Body of pancreas (tissue), 4 donors: ENCODE data around the gene ASXL1. TPM values are rescaled to one million over a fixed set of nuclear protein-coding genes. Genes with fewer than 3 reads are reported as not detected.

Source experiments
- ATAC-seq: fragments of 150-250 bp; one replicate; pipeline ENCODE4 v1.9.1; 2016
- DNase-seq, 4 donors: peaks; one replicate each; pipeline ENCODE4 v3.0.0-alpha.2; 2019
- H3K27ac ChIP-seq, 4 donors: fragments of 200-600 bp; sonication (generic); 1 replicate in 3 of 4; 2 replicates in 1 of 4; pipeline versions ENCODE4 v1.5.1 to v1.6.1; 2016 to 2019; ENCODE audit warnings: mild to moderate bottlenecking in 1 of 4, mixed read lengths in 1 of 4, moderate library complexity in 1 of 4
- H3K27me3 ChIP-seq, 2 donors: fragments of 200-600 bp; sonication (generic); one replicate each; pipeline ENCODE4 v1.6.0; 2016; ENCODE audit warnings: mild to moderate bottlenecking in 1 of 2
- H3K36me3 ChIP-seq, 2 donors: fragments of 200-600 bp; sonication (generic); replicated peaks in 1 of 2; 2 replicates each; pipeline ENCODE4 v1.5.1; 2016; ENCODE audit warnings: low read depth in 2 of 2; ENCODE audit not compliant: insufficient read depth in 1 of 2
- H3K4me1 ChIP-seq: fragments of 200-600 bp; sonication (generic); one replicate; pipeline ENCODE4 v1.6.0; 2016
- H3K4me3 ChIP-seq, 2 donors: fragments of 200-600 bp; sonication (generic); 1 replicate in 1 of 2; 2 replicates in 1 of 2; pipeline ENCODE4 v1.5.1; 2016 to 2019
- H3K9me3 ChIP-seq, 3 donors: fragments of 200-600 bp; sonication (generic); 1 replicate in 2 of 3; 2 replicates in 1 of 3; pipeline ENCODE4 v1.5.1; 2016
- POLR2A ChIP-seq, 3 donors: fragments of 450-650 bp; IDR thresholded peaks; one replicate each; pipeline ENCODE4 v1.6.1; 2016; ENCODE audit warnings: antibody characterized with exemption in 3 of 3, mild to moderate bottlenecking in 2 of 3
- WGBS, 2 donors: methylation state at CpG; one replicate each; pipeline ENCODE4 v1.1.5; 2017; 5-methylcytosine and 5-hydroxymethylcytosine counted together
- intact Hi-C: fragments of 100-400 bp; cut with DNase I; formaldehyde crosslinking; loops from one replicate; pipeline ENCODE4 v1.15.1; 2023
- total RNA-seq, 2 donors: library from RNA; depleted of rRNA; stranded (reverse); fragments of >200 nt; gene quantifications; one replicate each; pipeline ENCODE4 v1.1.0, GENCODE V29; 2016
- TF ChIP-seq, protein P1 (sequence below), 7 experiments: fragments of 450-650 bp in 4 of 7; fragments of 200-600 bp in 3 of 7; sonication (generic) in 3 of 7; IDR thresholded peaks; one replicate each; pipeline ENCODE4 v1.5.1; 2016 to 2019; ENCODE audit warnings: antibody characterized with exemption in 7 of 7

ASXL1 gene
- total RNA-seq, 2 donors from 2014 or later: 57.9 to 102 TPM

DNA sequence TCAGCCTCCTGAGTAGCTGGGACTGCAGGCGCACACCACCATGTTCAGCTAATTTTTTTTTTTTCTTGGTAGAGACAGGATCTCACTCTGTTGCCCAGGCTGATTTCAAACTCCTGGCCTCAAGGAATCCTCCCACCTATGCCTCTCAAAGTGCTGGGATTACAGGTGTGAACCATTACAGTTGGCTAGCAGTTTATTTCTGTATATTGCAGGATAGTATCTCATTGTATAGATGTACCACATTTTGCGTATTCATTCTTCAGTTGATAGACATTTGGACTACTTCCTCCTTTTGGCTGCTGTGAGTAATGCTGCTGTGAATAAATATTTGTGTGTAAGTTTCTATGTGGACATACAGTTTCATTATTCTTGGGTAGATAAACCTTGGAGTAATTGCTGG, 32.9 kb downstream of the ASXL1 start:
- Histone ChIP-seq H3K9me3 (no peaks in the 10 kb centered on the region), H3K4me3 (no peak overlapping the region), H3K4me1 (peaks cover 11% of the 10 kb centered on the region), H3K27ac (peak overlapping the region in 1 of 4 donors; percentile 24), H3K27me3 (no peaks in the 10 kb centered on the region), H3K36me3 (no peaks in the 10 kb centered on the region)
- TF ChIP-seq POLR2A (IDR thresholded peaks at IDR 0.05): no peak
- TF ChIP-seq, protein P1, sequence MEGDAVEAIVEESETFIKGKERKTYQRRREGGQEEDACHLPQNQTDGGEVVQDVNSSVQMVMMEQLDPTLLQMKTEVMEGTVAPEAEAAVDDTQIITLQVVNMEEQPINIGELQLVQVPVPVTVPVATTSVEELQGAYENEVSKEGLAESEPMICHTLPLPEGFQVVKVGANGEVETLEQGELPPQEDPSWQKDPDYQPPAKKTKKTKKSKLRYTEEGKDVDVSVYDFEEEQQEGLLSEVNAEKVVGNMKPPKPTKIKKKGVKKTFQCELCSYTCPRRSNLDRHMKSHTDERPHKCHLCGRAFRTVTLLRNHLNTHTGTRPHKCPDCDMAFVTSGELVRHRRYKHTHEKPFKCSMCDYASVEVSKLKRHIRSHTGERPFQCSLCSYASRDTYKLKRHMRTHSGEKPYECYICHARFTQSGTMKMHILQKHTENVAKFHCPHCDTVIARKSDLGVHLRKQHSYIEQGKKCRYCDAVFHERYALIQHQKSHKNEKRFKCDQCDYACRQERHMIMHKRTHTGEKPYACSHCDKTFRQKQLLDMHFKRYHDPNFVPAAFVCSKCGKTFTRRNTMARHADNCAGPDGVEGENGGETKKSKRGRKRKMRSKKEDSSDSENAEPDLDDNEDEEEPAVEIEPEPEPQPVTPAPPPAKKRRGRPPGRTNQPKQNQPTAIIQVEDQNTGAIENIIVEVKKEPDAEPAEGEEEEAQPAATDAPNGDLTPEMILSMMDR (IDR thresholded peaks at IDR 0.05): peak in 1 of 7 experiments; percentile 6
- ATAC-seq: peak; percentile 56
- DNase-seq: no peak
- intact Hi-C loops: no loop called here
- 75 to 85% methylated on average over 2 of the region's 2 CpGs for WGBS, 2 donors

DNA sequence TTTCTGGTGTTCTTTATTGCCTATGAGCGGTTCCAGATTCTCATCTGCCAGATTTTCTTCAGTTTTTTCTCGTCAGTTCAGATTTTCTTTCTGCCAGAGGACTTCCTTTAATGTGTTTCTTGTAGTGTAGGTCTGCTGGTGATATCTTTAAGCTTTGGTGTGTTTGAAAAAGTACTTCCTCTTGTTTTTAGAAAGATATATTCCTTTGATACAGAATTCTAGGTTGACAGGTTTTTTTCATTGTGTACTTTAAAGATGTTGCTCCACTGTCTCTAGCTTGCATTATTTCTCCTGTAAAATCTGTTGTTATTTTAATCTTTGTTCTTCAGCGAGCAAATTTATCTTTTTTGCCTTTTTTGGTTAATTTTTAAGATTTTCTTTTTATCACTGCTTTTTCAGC, 36.9 kb downstream of the ASXL1 start:
- H3K9me3 ChIP-seq: no peaks in the 10 kb centered on the region
- TF ChIP-seq, protein P1 (IDR thresholded peaks at IDR 0.05): no peak
- no peak for TF ChIP-seq POLR2A (IDR thresholded peaks at IDR 0.05)
- H3K27me3 ChIP-seq: no peaks in the 10 kb centered on the region
- intact Hi-C loops: no loop called here
- DNase-seq (no peak), ATAC-seq (no peak)
- peaks cover 0 to 1% of the 10 kb centered on the region in 2 donors for H3K36me3 ChIP-seq
- peaks cover 20% of the 10 kb centered on the region for H3K4me1 ChIP-seq
- H3K27ac ChIP-seq: no peak overlapping the region
- H3K4me3 ChIP-seq: no peak overlapping the region
- 93 to 96% methylated on average over 3 of the region's 3 CpGs for WGBS, 2 donors

DNA sequence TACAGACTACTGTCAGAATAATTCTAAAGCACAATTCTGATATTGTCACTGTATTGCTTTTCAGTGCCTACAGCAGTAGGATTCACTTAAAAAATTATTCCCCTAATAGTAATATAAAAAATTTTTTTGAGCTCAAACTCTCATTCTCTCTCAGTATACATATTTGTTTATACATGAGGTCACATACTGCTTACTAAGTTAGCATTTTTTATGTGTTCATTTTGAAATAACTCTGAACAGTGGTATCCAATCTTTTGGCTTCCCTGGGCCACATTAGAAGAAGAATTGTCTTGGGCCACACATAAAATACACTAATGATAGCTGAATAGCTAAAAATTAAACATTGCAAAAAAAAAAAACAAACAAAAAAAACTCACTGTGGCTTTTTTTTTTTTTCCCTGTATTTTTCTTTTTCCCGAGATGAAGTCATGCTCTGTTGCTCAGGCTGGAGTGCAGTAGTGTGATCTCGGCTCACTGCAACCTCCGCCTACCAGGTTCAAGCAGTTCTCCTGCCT, 38.6 kb downstream of the ASXL1 start:
- H3K27me3 ChIP-seq: no peaks in the 10 kb centered on the region
- peaks cover 0 to 1% of the 10 kb centered on the region in 2 donors for H3K36me3 ChIP-seq
- intact Hi-C loops: no loop called here
- ATAC-seq: no peak
- H3K4me3 ChIP-seq: no peak overlapping the region
- 38 to 91% methylated on average over 3 of the region's 3 CpGs for WGBS, 2 donors
- no peak for DNase-seq
- no peaks in the 10 kb centered on the region for H3K9me3 ChIP-seq
- peaks cover 10% of the 10 kb centered on the region for H3K4me1 ChIP-seq
- TF ChIP-seq, protein P1 (IDR thresholded peaks at IDR 0.05): no peak
- TF ChIP-seq POLR2A (IDR thresholded peaks at IDR 0.05): no peak
- no peak overlapping the region for H3K27ac ChIP-seq

DNA sequence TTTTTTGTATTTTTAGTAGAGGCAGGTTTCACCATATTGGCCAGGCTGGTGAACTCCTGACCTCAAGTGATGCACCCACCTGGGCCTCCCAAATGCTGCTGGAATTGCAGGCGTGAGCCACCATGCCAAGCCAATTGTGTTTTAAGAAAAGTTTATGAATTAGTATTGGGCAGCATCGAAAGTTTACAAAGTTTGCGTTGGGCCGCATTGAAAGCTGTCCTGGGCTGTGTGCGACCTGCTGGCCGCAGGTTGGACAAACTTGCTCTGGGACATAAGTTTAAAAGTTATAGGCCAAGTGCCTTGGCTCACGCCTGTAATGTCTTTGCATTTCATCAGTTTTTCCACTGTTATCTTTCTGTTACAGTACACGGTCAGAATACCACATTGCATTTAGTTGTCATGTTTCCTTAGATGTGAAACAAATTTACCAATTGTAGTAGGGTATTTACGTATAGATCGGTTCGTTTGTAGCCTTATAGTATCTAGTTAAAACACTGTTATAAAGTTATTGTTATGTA, 39.5 kb downstream of the ASXL1 start:
- intact Hi-C loops: no loop called here
- Histone ChIP-seq H3K27me3 (no peaks in the 10 kb centered on the region), H3K27ac (no peak overlapping the region), H3K36me3 (peaks cover 0 to 1% of the 10 kb centered on the region in 2 donors), H3K4me1 (peaks cover 10% of the 10 kb centered on the region), H3K4me3 (no peak overlapping the region), H3K9me3 (no peaks in the 10 kb centered on the region)
- DNase-seq (no peak), ATAC-seq (no peak)
- TF ChIP-seq, protein P1 (IDR thresholded peaks at IDR 0.05): no peak
- no peak for TF ChIP-seq POLR2A (IDR thresholded peaks at IDR 0.05)
- 89 to 92% methylated on average over 11 of the region's 11 CpGs for WGBS, 2 donors

DNA sequence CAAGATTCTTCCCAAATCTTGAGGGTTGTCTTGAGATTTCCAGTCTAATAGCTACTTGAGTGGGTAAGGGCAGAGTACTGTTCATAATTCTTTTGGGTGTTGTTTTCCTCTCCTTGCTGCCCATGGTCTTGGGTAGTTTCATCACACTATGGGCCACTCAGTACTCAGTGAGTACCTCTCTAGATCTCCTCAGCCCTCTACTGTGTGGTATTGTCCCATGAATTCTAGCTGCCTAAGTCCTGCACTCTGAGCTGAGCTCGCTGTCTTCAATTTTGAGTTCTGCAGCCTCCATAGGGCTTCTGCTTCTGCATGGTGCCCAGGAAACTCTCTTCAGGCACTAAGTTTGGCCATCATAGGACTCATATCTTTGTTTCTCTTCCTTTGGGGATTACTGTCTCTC, 42.3 kb downstream of the ASXL1 start:
- intact Hi-C loops: no loop called here
- H3K4me3 ChIP-seq: no peak overlapping the region
- no peaks in the 10 kb centered on the region for H3K9me3 ChIP-seq
- H3K36me3 ChIP-seq: peaks cover 0 to 1% of the 10 kb centered on the region in 2 donors
- DNase-seq: no peak
- TF ChIP-seq, protein P1 (IDR thresholded peaks at IDR 0.05): no peak
- no peak for TF ChIP-seq POLR2A (IDR thresholded peaks at IDR 0.05)
- H3K27me3 ChIP-seq: no peaks in the 10 kb centered on the region
- H3K27ac ChIP-seq: no peak overlapping the region
- ATAC-seq: no peak
- WGBS, 2 donors: 93 to 100% methylated on average over 1 of the region's 1 CpG
- peaks cover 10% of the 10 kb centered on the region for H3K4me1 ChIP-seq
